Measurements from ENCODE around the gene MRAP. TPM values are rescaled to one million over a fixed set of nuclear protein-coding genes. Genes with fewer than 3 reads are reported as not detected.
"Not testable (repeated sequence)": the region's sequence is repeated elsewhere in the genome, so short reads cannot be mapped to it uniquely, and the experiment has no call there.

MRAP gene
- total RNA-seq, 4 donors from 2014 or later = 0.45 to 1.4 (median 1.3) TPM; not detected in 1

DNA sequence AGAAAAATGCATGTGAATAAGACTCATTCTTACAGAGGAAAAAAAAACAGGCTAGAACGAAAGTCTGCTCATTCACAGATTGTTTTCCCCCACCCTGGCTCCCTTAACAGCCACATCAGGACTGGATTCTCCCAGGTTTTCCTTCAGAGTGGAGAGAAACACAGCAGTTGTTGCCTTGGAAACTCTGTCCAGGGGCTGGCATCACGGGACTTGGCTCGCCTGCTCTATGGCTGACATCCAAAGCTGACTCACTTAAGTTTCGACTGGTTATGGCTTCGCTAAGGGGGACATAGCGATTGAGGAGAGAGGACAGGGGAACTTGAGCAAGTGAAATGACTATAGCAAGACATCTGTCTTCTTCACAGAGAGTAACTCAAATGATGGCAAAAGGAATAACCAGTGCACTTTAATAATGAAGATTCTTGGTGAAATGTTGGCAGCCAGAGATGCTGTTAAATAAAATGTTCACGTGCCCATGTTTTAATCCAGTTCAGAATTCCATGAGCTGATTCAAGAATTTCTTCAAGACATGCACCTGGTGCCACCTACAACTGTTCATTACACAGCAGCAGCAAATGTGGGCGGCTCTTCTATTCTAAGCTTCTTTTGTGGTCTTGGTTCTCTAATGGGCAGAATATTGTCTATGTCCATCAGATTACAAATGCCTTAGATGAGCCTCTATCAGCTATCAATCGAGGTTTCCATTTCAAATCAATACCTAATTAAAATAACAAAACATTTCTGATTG is 41.6 kb upstream of the MRAP start:
- peak; percentile 82 to 95 for DNase-seq (ENCODE audit: low spot score in 2 of 2)
- H3K4me3 ChIP-seq (ENCODE audit: low read depth, poor library complexity, severe bottlenecking) = no peak overlapping the region
- intact Hi-C loops (cut with DNase I; ENCODE audit: low total_unique reads) = loop anchor here (5.0 kb wide), 1 partner anchor 390 kb away; no protein-coding TSS in a partner anchor
- TF ChIP-seq, protein P1, sequence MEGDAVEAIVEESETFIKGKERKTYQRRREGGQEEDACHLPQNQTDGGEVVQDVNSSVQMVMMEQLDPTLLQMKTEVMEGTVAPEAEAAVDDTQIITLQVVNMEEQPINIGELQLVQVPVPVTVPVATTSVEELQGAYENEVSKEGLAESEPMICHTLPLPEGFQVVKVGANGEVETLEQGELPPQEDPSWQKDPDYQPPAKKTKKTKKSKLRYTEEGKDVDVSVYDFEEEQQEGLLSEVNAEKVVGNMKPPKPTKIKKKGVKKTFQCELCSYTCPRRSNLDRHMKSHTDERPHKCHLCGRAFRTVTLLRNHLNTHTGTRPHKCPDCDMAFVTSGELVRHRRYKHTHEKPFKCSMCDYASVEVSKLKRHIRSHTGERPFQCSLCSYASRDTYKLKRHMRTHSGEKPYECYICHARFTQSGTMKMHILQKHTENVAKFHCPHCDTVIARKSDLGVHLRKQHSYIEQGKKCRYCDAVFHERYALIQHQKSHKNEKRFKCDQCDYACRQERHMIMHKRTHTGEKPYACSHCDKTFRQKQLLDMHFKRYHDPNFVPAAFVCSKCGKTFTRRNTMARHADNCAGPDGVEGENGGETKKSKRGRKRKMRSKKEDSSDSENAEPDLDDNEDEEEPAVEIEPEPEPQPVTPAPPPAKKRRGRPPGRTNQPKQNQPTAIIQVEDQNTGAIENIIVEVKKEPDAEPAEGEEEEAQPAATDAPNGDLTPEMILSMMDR (IDR thresholded peaks at IDR 0.05) = no peak
- TF ChIP-seq POLR2A (IDR thresholded peaks at IDR 0.05) = no peak
- WGBS, 2 donors = 21 to 27% methylated on average over 9 of the region's 9 CpGs

GRCh38 chr21:32257962-32258785 is 40.5 kb upstream of the MRAP start:
- WGBS, 2 donors = 36 to 38% methylated on average over 16 of the region's 16 CpGs
- TF ChIP-seq, protein P1 (IDR thresholded peaks at IDR 0.05) = no peak
- no peak for TF ChIP-seq POLR2A (IDR thresholded peaks at IDR 0.05)
- intact Hi-C loops (cut with DNase I; ENCODE audit: low total_unique reads) = loop anchor here (5.0 kb wide), 1 partner anchor 391 kb away; no protein-coding TSS in a partner anchor

GRCh38 chr21:32258786-32259048 is 39.9 kb upstream of the MRAP start:
- DNase-seq (ENCODE audit: low spot score in 2 of 2); H3K4me3 ChIP-seq (ENCODE audit: low read depth, poor library complexity, severe bottlenecking): not testable (repeated sequence)
- intact Hi-C loops (cut with DNase I; ENCODE audit: low total_unique reads) = loop anchor here (5.0 kb wide), 1 partner anchor 391 kb away; no protein-coding TSS in a partner anchor
- WGBS, 2 donors = 90 to 94% methylated on average over 5 of the region's 5 CpGs

More at GRCh38 chr21:32257962-32258785, 40.5 kb upstream of the MRAP start:
- no peak overlapping the region for H3K4me3 ChIP-seq (ENCODE audit: low read depth, poor library complexity, severe bottlenecking)
- DNase-seq (ENCODE audit: low spot score in 2 of 2) = peak; percentile 67 to 89

- WGBS, 2 donors = 92 to 95% methylated on average over 2 of the region's 2 CpGs
- intact Hi-C loops (cut with DNase I; ENCODE audit: low total_unique reads) = no loop called here
- H3K4me3 ChIP-seq (ENCODE audit: low read depth, poor library complexity, severe bottlenecking) = no peak overlapping the region
- DNase-seq (ENCODE audit: low spot score in 2 of 2) = no peak
- TF ChIP-seq, protein P1 (IDR thresholded peaks at IDR 0.05) = no peak
- no peak for TF ChIP-seq POLR2A (IDR thresholded peaks at IDR 0.05)
These were observed 38.5 kb upstream of the MRAP start for GRCh38 chr21:32260130-32260529.

DNA sequence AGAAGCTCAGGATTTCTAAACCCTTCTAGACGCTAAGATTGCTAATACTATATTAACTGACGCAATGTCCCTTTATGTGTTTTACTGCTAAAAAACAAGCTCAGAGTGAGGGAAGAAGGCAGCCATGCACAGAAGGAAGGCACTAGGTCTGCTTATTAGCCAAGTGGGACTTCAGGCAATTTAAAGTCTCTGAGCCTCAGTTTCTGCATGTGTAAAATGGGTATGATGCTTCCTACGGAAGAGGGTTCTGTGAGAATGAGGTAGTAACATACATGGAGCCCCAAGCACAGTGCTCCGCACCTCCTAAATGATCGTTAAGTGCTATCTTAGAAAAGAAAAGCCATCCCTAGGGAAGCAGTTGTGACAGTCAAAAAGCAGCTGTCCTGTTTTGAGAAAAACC is 36.7 kb upstream of the MRAP start:
- WGBS, 2 donors = 90 to 91% methylated on average over 5 of the region's 5 CpGs
- intact Hi-C loops (cut with DNase I; ENCODE audit: low total_unique reads) = no loop called here
- no peak for DNase-seq (ENCODE audit: low spot score in 2 of 2)
- TF ChIP-seq, protein P1 (IDR thresholded peaks at IDR 0.05) = no peak
- no peak for TF ChIP-seq POLR2A (IDR thresholded peaks at IDR 0.05)
- no peak overlapping the region for H3K4me3 ChIP-seq (ENCODE audit: low read depth, poor library complexity, severe bottlenecking)

- WGBS, 2 donors = 83 to 94% methylated on average over 7 to 10 of the region's 23 CpGs
- DNase-seq (ENCODE audit: low spot score in 2 of 2); intact Hi-C loops (cut with DNase I; ENCODE audit: low total_unique reads); H3K4me3 ChIP-seq (ENCODE audit: low read depth, poor library complexity, severe bottlenecking): not testable (repeated sequence)
These were observed 33.3 kb upstream of the MRAP start for GRCh38 chr21:32265321-32265720.
